HEK293 (cell line): ENCODE measurements around the gene MARCHF11.

ENCODE experiments used
- CTCF ChIA-PET: fragments of 350-600 bp; formaldehyde crosslinking; extraction: SDS; loops from one replicate; lab custom pipeline; 2021; ENCODE audit warnings: antibody characterized with exemption; lab: Yijun Ruan, JAX
- POLR2A ChIA-PET: fragments of 300-600 bp; formaldehyde crosslinking; extraction: SDS; loops from one replicate; lab custom pipeline; 2020; ENCODE audit warnings: antibody characterized with exemption, inconsistent platforms; lab: Yijun Ruan, JAX
- H3K27ac ChIP-seq: fragments of 200-500 bp; sonication (Bioruptor generic); 2 replicates; pipeline ENCODE4 v1.5.1; 2014; ENCODE audit warnings: low read depth, low read length, control low read depth, inconsistent platforms; ENCODE audit errors: extremely low read depth
- H3K36me3 ChIP-seq, 2 experiments: fragments of 200-500 bp in 1 of 2; sonication (Bioruptor generic) in 1 of 2; 1 replicate in 1 of 2; 2 replicates in 1 of 2; pipeline ENCODE4 v1.5.1; 2014 to 2017; ENCODE audit warnings: inconsistent platforms in 2 of 2, low read length in 2 of 2; ENCODE audit not compliant: control insufficient read depth in 2 of 2, insufficient read depth in 1 of 2
- H3K4me1 ChIP-seq: fragments of 200-500 bp; sonication (Bioruptor generic); 2 replicates; pipeline ENCODE4 v1.5.1; 2014; ENCODE audit warnings: mild to moderate bottlenecking, low read length, inconsistent platforms; ENCODE audit not compliant: control insufficient read depth, insufficient read depth
- H3K4me3 ChIP-seq: 2 replicates; pipeline ENCODE4 v1.5.1; 2011; ENCODE audit warnings: low read depth, mild to moderate bottlenecking, control low read depth, low read length, moderate library complexity
- H3K9me3 ChIP-seq: fragments of 200-500 bp; sonication (Bioruptor generic); 2 replicates; pipeline ENCODE4 v1.5.1; 2014; ENCODE audit warnings: low read depth, low read length, inconsistent platforms; ENCODE audit not compliant: control insufficient read depth, insufficient read depth
- GFI1B ChIP-seq: fragments of 450-650 bp; formaldehyde crosslinking; IDR thresholded peaks from 2 replicates; pipeline ENCODE4 v1.5.1; 2016; ENCODE audit warnings: missing biosample characterization, missing genetic modification characterization
- GLI4 ChIP-seq: fragments of 450-650 bp; formaldehyde crosslinking; IDR thresholded peaks from 2 replicates; pipeline ENCODE4 v1.5.1; 2016; ENCODE audit warnings: missing biosample characterization, missing genetic modification characterization
- HOXD13 ChIP-seq: sonication (generic); formaldehyde crosslinking; IDR thresholded peaks from 2 replicates; pipeline ENCODE4 v1.8.0; 2022; ENCODE audit warnings: missing genetic modification reagents, borderline replicate concordance
- KLF17 ChIP-seq: fragments of 450-650 bp; formaldehyde crosslinking; IDR thresholded peaks from 2 replicates; pipeline ENCODE4 v1.5.1; 2016; ENCODE audit warnings: missing biosample characterization, missing genetic modification characterization
- MEIS1 ChIP-seq: sonication (generic); formaldehyde crosslinking; IDR thresholded peaks from 2 replicates; pipeline ENCODE4 v1.8.1; 2022; ENCODE audit warnings: missing genetic modification reagents, mild to moderate bottlenecking, borderline replicate concordance
- PBX3 ChIP-seq: sonication (generic); formaldehyde crosslinking; IDR thresholded peaks from 2 replicates; pipeline ENCODE4 v1.8.1; 2022; ENCODE audit warnings: mild to moderate bottlenecking, moderate library complexity, missing genetic modification reagents
- ZFP41 ChIP-seq: fragments of 450-650 bp; formaldehyde crosslinking; IDR thresholded peaks from 2 replicates; pipeline ENCODE4 v1.5.1; 2016; ENCODE audit warnings: missing biosample characterization, missing genetic modification characterization, borderline replicate concordance
- ZNF121 ChIP-seq: fragments of 450-650 bp; formaldehyde crosslinking; IDR thresholded peaks from 2 replicates; pipeline ENCODE4 v1.5.1; 2016; ENCODE audit warnings: missing biosample characterization, missing genetic modification characterization
- ZNF280C ChIP-seq: fragments of 450-650 bp; formaldehyde crosslinking; IDR thresholded peaks from 2 replicates; pipeline ENCODE4 v1.5.1; 2016; ENCODE audit warnings: missing biosample characterization, missing genetic modification characterization
- ZNF513 ChIP-seq: fragments of 450-650 bp; IDR thresholded peaks from 2 replicates; pipeline ENCODE4 v1.5.1; 2018; ENCODE audit warnings: missing biosample characterization, missing genetic modification characterization
- ZNF776 ChIP-seq: fragments of 450-650 bp; formaldehyde crosslinking; IDR thresholded peaks from 2 replicates; pipeline ENCODE4 v1.5.0; 2017; ENCODE audit warnings: missing biosample characterization, missing genetic modification characterization, borderline replicate concordance
- ZNF830 ChIP-seq: fragments of 450-650 bp; IDR thresholded peaks from 2 replicates; pipeline ENCODE4 v1.5.0; 2018; ENCODE audit warnings: missing biosample characterization, missing genetic modification characterization, low read depth, mild to moderate bottlenecking, moderate library complexity
- ZSCAN18 ChIP-seq: fragments of 450-650 bp; formaldehyde crosslinking; IDR thresholded peaks from 2 replicates; pipeline ENCODE4 v1.5.1; 2016; ENCODE audit warnings: missing biosample characterization, missing genetic modification characterization
- TF ChIP-seq, protein P1 (sequence below): fragments of 450-650 bp; formaldehyde crosslinking; IDR thresholded peaks from 2 replicates; pipeline ENCODE4 v1.5.1; 2016; ENCODE audit warnings: missing biosample characterization, missing genetic modification characterization
- TF ChIP-seq, protein P2 (sequence below): fragments of 450-650 bp; formaldehyde crosslinking; IDR thresholded peaks from 2 replicates; pipeline ENCODE4 v1.5.1; 2016; ENCODE audit warnings: missing biosample characterization, missing genetic modification characterization
- TF ChIP-seq, protein P3 (sequence below): fragments of 450-650 bp; formaldehyde crosslinking; IDR thresholded peaks from 2 replicates; pipeline ENCODE4 v1.5.1; 2016; ENCODE audit warnings: missing biosample characterization, missing genetic modification characterization
- TF ChIP-seq, protein P4 (sequence below): fragments of 450-650 bp; formaldehyde crosslinking; IDR thresholded peaks from 2 replicates; pipeline ENCODE4 v1.5.1; 2017; ENCODE audit warnings: missing biosample characterization, missing genetic modification characterization

MARCHF11 gene

GRCh38 chr5:16065831-16066230, 113.8 kb downstream of the MARCHF11 start:
- Histone ChIP-seq H3K4me3 (no peak overlapping the region), H3K9me3 (no peaks in the 10 kb centered on the region), H3K27ac (no peak overlapping the region), H3K36me3 (no peaks in the 10 kb centered on the region), H3K4me1 (no peaks in the 10 kb centered on the region)
- TF ChIP-seq, protein P1, sequence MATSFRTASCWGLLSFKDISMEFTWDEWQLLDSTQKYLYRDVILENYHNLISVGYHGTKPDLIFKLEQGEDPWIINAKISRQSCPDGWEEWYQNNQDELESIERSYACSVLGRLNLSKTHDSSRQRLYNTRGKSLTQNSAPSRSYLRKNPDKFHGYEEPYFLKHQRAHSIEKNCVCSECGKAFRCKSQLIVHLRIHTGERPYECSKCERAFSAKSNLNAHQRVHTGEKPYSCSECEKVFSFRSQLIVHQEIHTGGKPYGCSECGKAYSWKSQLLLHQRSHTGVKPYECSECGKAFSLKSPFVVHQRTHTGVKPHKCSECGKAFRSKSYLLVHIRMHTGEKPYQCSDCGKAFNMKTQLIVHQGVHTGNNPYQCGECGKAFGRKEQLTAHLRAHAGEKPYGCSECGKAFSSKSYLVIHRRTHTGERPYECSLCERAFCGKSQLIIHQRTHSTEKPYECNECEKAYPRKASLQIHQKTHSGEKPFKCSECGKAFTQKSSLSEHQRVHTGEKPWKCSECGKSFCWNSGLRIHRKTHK (tag by site-specific recombination): no peak
- ChIA-PET CTCF (no interaction called here), POLR2A (no interaction called here)

- H3K27ac ChIP-seq: no peak overlapping the region
- ChIA-PET POLR2A (no interaction called here), CTCF (interaction anchor here (0.6 to 0.7 kb wide), 2 partner anchors 21 to 59 kb away, joined by 3 to 5 read pairs; no protein-coding TSS in a partner anchor)
- H3K4me3 ChIP-seq: no peak overlapping the region
- H3K36me3 ChIP-seq: no peaks in the 10 kb centered on the region
- H3K4me1 ChIP-seq: no peaks in the 10 kb centered on the region
- H3K9me3 ChIP-seq: no peaks in the 10 kb centered on the region
- TF ChIP-seq, protein P2, sequence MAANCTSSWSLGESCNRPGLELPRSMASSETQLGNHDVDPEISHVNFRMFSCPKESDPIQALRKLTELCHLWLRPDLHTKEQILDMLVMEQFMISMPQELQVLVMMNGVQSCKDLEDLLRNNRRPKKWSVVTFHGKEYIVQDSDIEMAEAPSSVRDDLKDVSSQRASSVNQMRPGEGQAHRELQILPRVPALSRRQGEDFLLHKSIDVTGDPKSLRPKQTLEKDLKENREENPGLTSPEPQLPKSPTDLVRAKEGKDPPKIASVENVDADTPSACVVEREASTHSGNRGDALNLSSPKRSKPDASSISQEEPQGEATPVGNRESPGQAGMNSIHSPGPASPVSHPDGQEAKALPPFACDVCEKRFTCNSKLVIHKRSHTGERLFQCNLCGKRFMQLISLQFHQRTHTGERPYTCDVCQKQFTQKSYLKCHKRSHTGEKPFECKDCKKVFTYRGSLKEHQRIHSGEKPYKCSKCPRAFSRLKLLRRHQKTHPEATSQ (tag by site-specific recombination): no peak
- TF ChIP-seq PBX3 (CRISPR knock-in tag) (no peak), GLI4 (tag by site-specific recombination) (no peak), ZNF513 (tag by site-specific recombination) (no peak)
- TF ChIP-seq, protein P3, sequence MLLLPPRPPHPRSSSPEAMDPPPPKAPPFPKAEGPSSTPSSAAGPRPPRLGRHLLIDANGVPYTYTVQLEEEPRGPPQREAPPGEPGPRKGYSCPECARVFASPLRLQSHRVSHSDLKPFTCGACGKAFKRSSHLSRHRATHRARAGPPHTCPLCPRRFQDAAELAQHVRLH: no peak
Measured at GRCh38 chr5:16064135-16064893, 115.3 kb downstream of the MARCHF11 start.

GRCh38 chr5:16061163-16061562, 118.4 kb downstream of the MARCHF11 start:
- Histone ChIP-seq H3K36me3 (no peaks in the 10 kb centered on the region), H3K9me3 (no peaks in the 10 kb centered on the region), H3K4me3 (no peak overlapping the region), H3K27ac (no peak overlapping the region), H3K4me1 (no peaks in the 10 kb centered on the region)
- ChIA-PET CTCF (interaction anchor here (0.6 kb wide), 1 partner anchor 9 kb away, joined by 3 read pairs; no protein-coding TSS in a partner anchor), POLR2A (no interaction called here)
- TF ChIP-seq HOXD13 (CRISPR knock-in tag) (no peak), ZNF776 (tag by site-specific recombination) (no peak), GFI1B (no peak), KLF17 (no peak), ZSCAN18 (tag by site-specific recombination) (no peak), ZNF280C (tag by site-specific recombination) (no peak), ZNF121 (tag by site-specific recombination) (no peak), ZFP41 (tag by site-specific recombination) (no peak), MEIS1 (CRISPR knock-in tag) (no peak), ZNF830 (tag by site-specific recombination) (no peak)
- TF ChIP-seq, protein P4, sequence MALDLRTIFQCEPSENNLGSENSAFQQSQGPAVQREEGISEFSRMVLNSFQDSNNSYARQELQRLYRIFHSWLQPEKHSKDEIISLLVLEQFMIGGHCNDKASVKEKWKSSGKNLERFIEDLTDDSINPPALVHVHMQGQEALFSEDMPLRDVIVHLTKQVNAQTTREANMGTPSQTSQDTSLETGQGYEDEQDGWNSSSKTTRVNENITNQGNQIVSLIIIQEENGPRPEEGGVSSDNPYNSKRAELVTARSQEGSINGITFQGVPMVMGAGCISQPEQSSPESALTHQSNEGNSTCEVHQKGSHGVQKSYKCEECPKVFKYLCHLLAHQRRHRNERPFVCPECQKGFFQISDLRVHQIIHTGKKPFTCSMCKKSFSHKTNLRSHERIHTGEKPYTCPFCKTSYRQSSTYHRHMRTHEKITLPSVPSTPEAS (tag by site-specific recombination): no peak
